ENCODE results near the gene AZI2. TPM values are rescaled to one million over a fixed set of nuclear protein-coding genes. Genes with fewer than 3 reads are reported as not detected.

Gene AZI2
- polyA plus RNA-seq, 2 donors: 20.4 to 29.0 TPM

GRCh38 chr3:28308196-28308595, 40.4 kb downstream of the AZI2 start:
- Histone ChIP-seq H3K36me3 (ENCODE audit: control insufficient read depth in 2 of 2, insufficient read depth in 2 of 2, low read length in 1 of 2) (no peaks in the 10 kb centered on the region), H3K27me3 (ENCODE audit: control insufficient read depth in 1 of 2, insufficient read depth in 2 of 2, low read length in 2 of 2) (no peaks in the 10 kb centered on the region), H3K27ac (ENCODE audit: low read depth in 2 of 2, low read length in 1 of 2) (no peak overlapping the region), H3K9me3 (ENCODE audit: control insufficient read depth in 2 of 2, insufficient read depth in 1 of 2, low read depth in 1 of 2, low read length in 1 of 2) (no peaks in the 10 kb centered on the region), H3K4me1 (ENCODE audit: control insufficient read depth in 2 of 2, insufficient read depth in 2 of 2, low read length in 1 of 2) (no peaks in the 10 kb centered on the region), H3K4me3 (ENCODE audit: low read depth in 1 of 2, low read length in 2 of 2) (no peak overlapping the region)
- 83 to 84% methylated on average over 3 of the region's 3 CpGs for WGBS, 2 donors

GRCh38 chr3:28301688-28302087, 46.9 kb downstream of the AZI2 start:
- WGBS, 2 donors: 78 to 79% methylated on average over 4 of the region's 4 CpGs
- Histone ChIP-seq H3K27me3 (ENCODE audit: control insufficient read depth in 1 of 2, insufficient read depth in 2 of 2, low read length in 2 of 2) (no peaks in the 10 kb centered on the region), H3K9me3 (ENCODE audit: control insufficient read depth in 2 of 2, insufficient read depth in 1 of 2, low read depth in 1 of 2, low read length in 1 of 2) (no peaks in the 10 kb centered on the region)

GRCh38 chr3:28300345-28300962, 48.2 kb downstream of the AZI2 start:
- no peak overlapping the region for H3K27ac ChIP-seq (ENCODE audit: low read depth in 2 of 2, low read length in 1 of 2)
- H3K36me3 ChIP-seq (ENCODE audit: control insufficient read depth in 2 of 2, insufficient read depth in 2 of 2, low read length in 1 of 2): no peaks in the 10 kb centered on the region
- H3K9me3 ChIP-seq (ENCODE audit: control insufficient read depth in 2 of 2, insufficient read depth in 1 of 2, low read depth in 1 of 2, low read length in 1 of 2): no peaks in the 10 kb centered on the region
- WGBS, 2 donors: 90 to 93% methylated on average over 5 of the region's 5 CpGs
- no peak overlapping the region for H3K4me3 ChIP-seq (ENCODE audit: low read depth in 1 of 2, low read length in 2 of 2)
- no peaks in the 10 kb centered on the region for H3K4me1 ChIP-seq (ENCODE audit: control insufficient read depth in 2 of 2, insufficient read depth in 2 of 2, low read length in 1 of 2)
- H3K27me3 ChIP-seq (ENCODE audit: control insufficient read depth in 1 of 2, insufficient read depth in 2 of 2, low read length in 2 of 2): no peaks in the 10 kb centered on the region

More at GRCh38 chr3:28301688-28302087, 46.9 kb downstream of the AZI2 start:
- no peak overlapping the region for H3K4me3 ChIP-seq (ENCODE audit: low read depth in 1 of 2, low read length in 2 of 2)
- no peaks in the 10 kb centered on the region for H3K36me3 ChIP-seq (ENCODE audit: control insufficient read depth in 2 of 2, insufficient read depth in 2 of 2, low read length in 1 of 2)
- no peak overlapping the region for H3K27ac ChIP-seq (ENCODE audit: low read depth in 2 of 2, low read length in 1 of 2)
- H3K4me1 ChIP-seq (ENCODE audit: control insufficient read depth in 2 of 2, insufficient read depth in 2 of 2, low read length in 1 of 2): no peaks in the 10 kb centered on the region

- Histone ChIP-seq H3K36me3 (ENCODE audit: control insufficient read depth in 2 of 2, insufficient read depth in 2 of 2, low read length in 1 of 2) (no peaks in the 10 kb centered on the region), H3K4me1 (ENCODE audit: control insufficient read depth in 2 of 2, insufficient read depth in 2 of 2, low read length in 1 of 2) (no peaks in the 10 kb centered on the region), H3K9me3 (ENCODE audit: control insufficient read depth in 2 of 2, insufficient read depth in 1 of 2, low read depth in 1 of 2, low read length in 1 of 2) (no peaks in the 10 kb centered on the region), H3K27me3 (ENCODE audit: control insufficient read depth in 1 of 2, insufficient read depth in 2 of 2, low read length in 2 of 2) (no peaks in the 10 kb centered on the region), H3K27ac (ENCODE audit: low read depth in 2 of 2, low read length in 1 of 2) (no peak overlapping the region), H3K4me3 (ENCODE audit: low read depth in 1 of 2, low read length in 2 of 2) (no peak overlapping the region)
- 91 to 93% methylated on average over 1 of the region's 1 CpG for WGBS, 2 donors
Observed at GRCh38 chr3:28299705-28300104, 48.9 kb downstream of the AZI2 start.

GRCh38 chr3:28295898-28296490, 52.6 kb downstream of the AZI2 start:
- Histone ChIP-seq H3K27ac (ENCODE audit: low read depth in 2 of 2, low read length in 1 of 2) (no peak overlapping the region), H3K36me3 (ENCODE audit: control insufficient read depth in 2 of 2, insufficient read depth in 2 of 2, low read length in 1 of 2) (no peaks in the 10 kb centered on the region), H3K27me3 (ENCODE audit: control insufficient read depth in 1 of 2, insufficient read depth in 2 of 2, low read length in 2 of 2) (no peaks in the 10 kb centered on the region), H3K4me3 (ENCODE audit: low read depth in 1 of 2, low read length in 2 of 2) (no peak overlapping the region), H3K4me1 (ENCODE audit: control insufficient read depth in 2 of 2, insufficient read depth in 2 of 2, low read length in 1 of 2) (no peaks in the 10 kb centered on the region), H3K9me3 (ENCODE audit: control insufficient read depth in 2 of 2, insufficient read depth in 1 of 2, low read depth in 1 of 2, low read length in 1 of 2) (no peaks in the 10 kb centered on the region)

GRCh38 chr3:28294667-28295413, 53.8 kb downstream of the AZI2 start:
- no peaks in the 10 kb centered on the region for H3K36me3 ChIP-seq (ENCODE audit: control insufficient read depth in 2 of 2, insufficient read depth in 2 of 2, low read length in 1 of 2)
- H3K4me3 ChIP-seq (ENCODE audit: low read depth in 1 of 2, low read length in 2 of 2): no peak overlapping the region
- H3K27me3 ChIP-seq (ENCODE audit: control insufficient read depth in 1 of 2, insufficient read depth in 2 of 2, low read length in 2 of 2): no peaks in the 10 kb centered on the region
- H3K9me3 ChIP-seq (ENCODE audit: control insufficient read depth in 2 of 2, insufficient read depth in 1 of 2, low read depth in 1 of 2, low read length in 1 of 2): no peaks in the 10 kb centered on the region
- H3K4me1 ChIP-seq (ENCODE audit: control insufficient read depth in 2 of 2, insufficient read depth in 2 of 2, low read length in 1 of 2): no peaks in the 10 kb centered on the region
- H3K27ac ChIP-seq (ENCODE audit: low read depth in 2 of 2, low read length in 1 of 2): no peak overlapping the region
- 88 to 90% methylated on average over 7 of the region's 7 CpGs for WGBS, 2 donors

GRCh38 chr3:28292622-28293021, 56.0 kb downstream of the AZI2 start:
- no peaks in the 10 kb centered on the region for H3K27me3 ChIP-seq (ENCODE audit: control insufficient read depth in 1 of 2, insufficient read depth in 2 of 2, low read length in 2 of 2)
- no peaks in the 10 kb centered on the region for H3K9me3 ChIP-seq (ENCODE audit: control insufficient read depth in 2 of 2, insufficient read depth in 1 of 2, low read depth in 1 of 2, low read length in 1 of 2)
- H3K4me1 ChIP-seq (ENCODE audit: control insufficient read depth in 2 of 2, insufficient read depth in 2 of 2, low read length in 1 of 2): no peaks in the 10 kb centered on the region
- 89 to 90% methylated on average over 4 of the region's 4 CpGs for WGBS, 2 donors
- no peak overlapping the region for H3K27ac ChIP-seq (ENCODE audit: low read depth in 2 of 2, low read length in 1 of 2)
- H3K4me3 ChIP-seq (ENCODE audit: low read depth in 1 of 2, low read length in 2 of 2): no peak overlapping the region
- H3K36me3 ChIP-seq (ENCODE audit: control insufficient read depth in 2 of 2, insufficient read depth in 2 of 2, low read length in 1 of 2): no peaks in the 10 kb centered on the region

GRCh38 chr3:28291577-28291976, 57.0 kb downstream of the AZI2 start:
- Histone ChIP-seq H3K36me3 (ENCODE audit: control insufficient read depth in 2 of 2, insufficient read depth in 2 of 2, low read length in 1 of 2) (no peaks in the 10 kb centered on the region), H3K4me3 (ENCODE audit: low read depth in 1 of 2, low read length in 2 of 2) (no peak overlapping the region), H3K4me1 (ENCODE audit: control insufficient read depth in 2 of 2, insufficient read depth in 2 of 2, low read length in 1 of 2) (no peaks in the 10 kb centered on the region), H3K9me3 (ENCODE audit: control insufficient read depth in 2 of 2, insufficient read depth in 1 of 2, low read depth in 1 of 2, low read length in 1 of 2) (no peaks in the 10 kb centered on the region), H3K27me3 (ENCODE audit: control insufficient read depth in 1 of 2, insufficient read depth in 2 of 2, low read length in 2 of 2) (no peaks in the 10 kb centered on the region), H3K27ac (ENCODE audit: low read depth in 2 of 2, low read length in 1 of 2) (no peak overlapping the region)

- H3K4me3 ChIP-seq (ENCODE audit: low read depth in 1 of 2, low read length in 2 of 2): no peak overlapping the region
- 89 to 91% methylated on average over 1 of the region's 1 CpG for WGBS, 2 donors
- H3K27ac ChIP-seq (ENCODE audit: low read depth in 2 of 2, low read length in 1 of 2): no peak overlapping the region
- no peaks in the 10 kb centered on the region for H3K27me3 ChIP-seq (ENCODE audit: control insufficient read depth in 1 of 2, insufficient read depth in 2 of 2, low read length in 2 of 2)
- no peaks in the 10 kb centered on the region for H3K36me3 ChIP-seq (ENCODE audit: control insufficient read depth in 2 of 2, insufficient read depth in 2 of 2, low read length in 1 of 2)
- no peaks in the 10 kb centered on the region for H3K9me3 ChIP-seq (ENCODE audit: control insufficient read depth in 2 of 2, insufficient read depth in 1 of 2, low read depth in 1 of 2, low read length in 1 of 2)
- H3K4me1 ChIP-seq (ENCODE audit: control insufficient read depth in 2 of 2, insufficient read depth in 2 of 2, low read length in 1 of 2): no peaks in the 10 kb centered on the region
Observed at GRCh38 chr3:28290863-28291300, 57.7 kb downstream of the AZI2 start.

Data from esophagus (tissue), 2 donors.